ENCODE results near the gene PEDS1.

- TF ChIP-seq POLR2AphosphoS5 (IDR thresholded peaks at IDR 0.05) (no peak), CTCF (IDR thresholded peaks at IDR 0.05) (no peak), POLR2A (IDR thresholded peaks at IDR 0.05) (no peak), EP300 (IDR thresholded peaks at IDR 0.05) (no peak)
Measured at GRCh38 chr20:50111120-50111828, 42.2 kb downstream of the PEDS1 start.

Data from gastroesophageal sphincter (tissue), 3 donors.